HepG2 (cell line): Measurements from ENCODE around the gene LHB. TPM values are rescaled to one million over a fixed set of nuclear protein-coding genes. Genes with fewer than 3 reads are reported as not detected.

Experiments
- CHD2 ChIP-seq: IDR thresholded peaks from 2 replicates; pipeline ENCODE4 v1.6.1; 2011; ENCODE audit warnings: low read depth, low read length, improper control_type of control experiment
- E2F1 ChIP-seq: sonication (generic); formaldehyde crosslinking; IDR thresholded peaks from 2 replicates; pipeline ENCODE4 v1.5.0; 2020; ENCODE audit warnings: missing genetic modification reagents
- IRF1 ChIP-seq: sonication (generic); formaldehyde crosslinking; IDR thresholded peaks from 2 replicates; pipeline ENCODE4 v1.4.0; 2020; ENCODE audit warnings: low read depth, mild to moderate bottlenecking, missing genetic modification reagents
- MBD4 ChIP-seq: IDR thresholded peaks from 2 replicates; pipeline ENCODE4 v1.6.1; 2012; ENCODE audit warnings: low read length, inconsistent platforms, borderline replicate concordance
- MTF2 ChIP-seq: sonication (generic); formaldehyde crosslinking; IDR thresholded peaks from 2 replicates; pipeline ENCODE4 v1.5.0; 2020; ENCODE audit warnings: missing genetic modification reagents, borderline replicate concordance
- PRDM4 ChIP-seq: sonication (generic); formaldehyde crosslinking; IDR thresholded peaks from 2 replicates; pipeline ENCODE4 v1.9.0; 2021; ENCODE audit warnings: missing genetic modification reagents, borderline replicate concordance
- TBX3 ChIP-seq: fragments of 450-650 bp; IDR thresholded peaks from 2 replicates; pipeline ENCODE4 v1.6.1; 2017; ENCODE audit warnings: antibody characterized with exemption, mild to moderate bottlenecking, inconsistent platforms, borderline replicate concordance
- TOE1 ChIP-seq: sonication (generic); formaldehyde crosslinking; IDR thresholded peaks from 2 replicates; pipeline ENCODE4 v1.4.0; 2020; ENCODE audit warnings: mild to moderate bottlenecking, missing genetic modification reagents
- ZNF230 ChIP-seq: sonication (generic); formaldehyde crosslinking; IDR thresholded peaks from 2 replicates; pipeline ENCODE4 v1.4.0; 2020; ENCODE audit warnings: mild to moderate bottlenecking, missing genetic modification reagents
- ZNF282 ChIP-seq: fragments of 450-650 bp; IDR thresholded peaks from 2 replicates; pipeline ENCODE4 v1.6.1; 2018; ENCODE audit not compliant: partially characterized antibody
- ZNF343 ChIP-seq: sonication (generic); formaldehyde crosslinking; IDR thresholded peaks from 2 replicates; pipeline ENCODE4 v1.4.0; 2020; ENCODE audit warnings: mild to moderate bottlenecking, missing genetic modification reagents
- ZNF572 ChIP-seq: sonication (generic); formaldehyde crosslinking; IDR thresholded peaks from 2 replicates; pipeline ENCODE4 v1.5.1; 2020; ENCODE audit warnings: mild to moderate bottlenecking, missing genetic modification reagents
- ZNF790 ChIP-seq: sonication (generic); formaldehyde crosslinking; IDR thresholded peaks from 2 replicates; pipeline ENCODE4 v1.8.0; 2022; ENCODE audit warnings: missing genetic modification reagents, mild to moderate bottlenecking, borderline replicate concordance
- polyA plus RNA-seq, 8 experiments: library from polyadenylated mRNA; depleted of rRNA in 3 of 8; stranded (reverse) in 7 of 8; unstranded in 1 of 8; fragments of >200 nt; fragmentation: Illumina TruSeq in 4 of 8; extraction: Trizol in 4 of 8; gene quantifications; 2 replicates each; pipeline versions ENCODE4 v1.2.1 to v1.2.3, GENCODE V29; 2011 to 2016; ENCODE audit warnings: low read depth in 4 of 8, missing spikeins in 1 of 8, mixed read lengths in 1 of 8; ENCODE audit not compliant: insufficient read depth in 1 of 8
- total RNA-seq, 5 experiments: library from RNA; depleted of rRNA; stranded (reverse); fragments of >200 nt; fragmentation: Illumina TruSeq; extraction: Trizol; gene quantifications; 2 replicates each; pipeline ENCODE4 v1.2.3, GENCODE V29; 2016; ENCODE audit warnings: low read depth in 1 of 5
- TF ChIP-seq, protein P1 (sequence below): IDR thresholded peaks from 2 replicates; pipeline ENCODE4 v1.6.1; 2016
- TF ChIP-seq, protein P2 (sequence below): sonication (generic); formaldehyde crosslinking; IDR thresholded peaks from 2 replicates; pipeline ENCODE4 v1.5.0; 2020; ENCODE audit warnings: mild to moderate bottlenecking, missing genetic modification reagents
- TF ChIP-seq, protein P3 (sequence below): sonication (generic); formaldehyde crosslinking; conservative IDR thresholded peaks from 2 replicates; pipeline ENCODE4 v1.5.0; 2020; ENCODE audit warnings: missing genetic modification reagents
- TF ChIP-seq, protein P4 (sequence below): sonication (generic); formaldehyde crosslinking; IDR thresholded peaks from 2 replicates; pipeline ENCODE4 v1.8.0; 2022; ENCODE audit warnings: missing genetic modification reagents, low read depth, mild to moderate bottlenecking, borderline replicate concordance

The LHB gene
- total and polyA plus RNA-seq, 2 of the 13 experiments (the other 11 are each of a cell fraction or from before 2014, with no cell fraction given): not detected

- TF ChIP-seq PRDM4 (CRISPR knock-in tag) (no peak; the same call in 1 of the 2 replicates), MBD4 (no peak), ZNF282 (no peak), ZNF343 (CRISPR knock-in tag) (no peak), MTF2 (CRISPR knock-in tag) (no peak), TBX3 (peak; percentile 50; the same call in 1 of the 2 replicates), ZNF572 (CRISPR knock-in tag) (no peak), IRF1 (no peak), E2F1 (CRISPR knock-in tag) (peak; percentile 61; the same call in 1 of the 2 replicates), ZNF230 (CRISPR knock-in tag) (no peak), CHD2 (no peak), ZNF790 (no peak), TOE1 (CRISPR knock-in tag) (0 out of 2 replicates have a peak, but pooled peaks have one; percentile 37)
- TF ChIP-seq, protein P1, sequence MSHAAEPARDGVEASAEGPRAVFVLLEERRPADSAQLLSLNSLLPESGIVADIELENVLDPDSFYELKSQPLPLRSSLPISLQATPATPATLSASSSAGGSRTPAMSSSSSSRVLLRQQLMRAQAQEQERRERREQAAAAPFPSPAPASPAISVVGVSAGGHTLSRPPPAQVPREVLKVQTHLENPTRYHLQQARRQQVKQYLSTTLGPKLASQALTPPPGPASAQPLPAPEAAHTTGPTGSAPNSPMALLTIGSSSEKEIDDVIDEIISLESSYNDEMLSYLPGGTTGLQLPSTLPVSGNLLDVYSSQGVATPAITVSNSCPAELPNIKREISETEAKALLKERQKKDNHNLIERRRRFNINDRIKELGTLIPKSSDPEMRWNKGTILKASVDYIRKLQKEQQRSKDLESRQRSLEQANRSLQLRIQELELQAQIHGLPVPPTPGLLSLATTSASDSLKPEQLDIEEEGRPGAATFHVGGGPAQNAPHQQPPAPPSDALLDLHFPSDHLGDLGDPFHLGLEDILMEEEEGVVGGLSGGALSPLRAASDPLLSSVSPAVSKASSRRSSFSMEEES (CRISPR knock-in tag): peak; percentile 43; the same call in 1 of the 2 replicates
- TF ChIP-seq, protein P2, sequence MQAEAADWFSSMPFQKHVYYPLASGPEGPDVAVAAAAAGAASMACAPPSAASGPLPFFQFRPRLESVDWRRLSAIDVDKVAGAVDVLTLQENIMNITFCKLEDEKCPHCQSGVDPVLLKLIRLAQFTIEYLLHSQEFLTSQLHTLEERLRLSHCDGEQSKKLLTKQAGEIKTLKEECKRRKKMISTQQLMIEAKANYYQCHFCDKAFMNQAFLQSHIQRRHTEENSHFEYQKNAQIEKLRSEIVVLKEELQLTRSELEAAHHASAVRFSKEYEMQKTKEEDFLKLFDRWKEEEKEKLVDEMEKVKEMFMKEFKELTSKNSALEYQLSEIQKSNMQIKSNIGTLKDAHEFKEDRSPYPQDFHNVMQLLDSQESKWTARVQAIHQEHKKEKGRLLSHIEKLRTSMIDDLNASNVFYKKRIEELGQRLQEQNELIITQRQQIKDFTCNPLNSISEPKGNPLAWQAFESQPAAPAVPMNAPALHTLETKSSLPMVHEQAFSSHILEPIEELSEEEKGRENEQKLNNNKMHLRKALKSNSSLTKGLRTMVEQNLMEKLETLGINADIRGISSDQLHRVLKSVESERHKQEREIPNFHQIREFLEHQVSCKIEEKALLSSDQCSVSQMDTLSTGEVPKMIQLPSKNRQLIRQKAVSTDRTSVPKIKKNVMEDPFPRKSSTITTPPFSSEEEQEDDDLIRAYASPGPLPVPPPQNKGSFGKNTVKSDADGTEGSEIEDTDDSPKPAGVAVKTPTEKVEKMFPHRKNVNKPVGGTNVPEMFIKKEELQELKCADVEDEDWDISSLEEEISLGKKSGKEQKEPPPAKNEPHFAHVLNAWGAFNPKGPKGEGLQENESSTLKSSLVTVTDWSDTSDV: no peak
- TF ChIP-seq, protein P3, sequence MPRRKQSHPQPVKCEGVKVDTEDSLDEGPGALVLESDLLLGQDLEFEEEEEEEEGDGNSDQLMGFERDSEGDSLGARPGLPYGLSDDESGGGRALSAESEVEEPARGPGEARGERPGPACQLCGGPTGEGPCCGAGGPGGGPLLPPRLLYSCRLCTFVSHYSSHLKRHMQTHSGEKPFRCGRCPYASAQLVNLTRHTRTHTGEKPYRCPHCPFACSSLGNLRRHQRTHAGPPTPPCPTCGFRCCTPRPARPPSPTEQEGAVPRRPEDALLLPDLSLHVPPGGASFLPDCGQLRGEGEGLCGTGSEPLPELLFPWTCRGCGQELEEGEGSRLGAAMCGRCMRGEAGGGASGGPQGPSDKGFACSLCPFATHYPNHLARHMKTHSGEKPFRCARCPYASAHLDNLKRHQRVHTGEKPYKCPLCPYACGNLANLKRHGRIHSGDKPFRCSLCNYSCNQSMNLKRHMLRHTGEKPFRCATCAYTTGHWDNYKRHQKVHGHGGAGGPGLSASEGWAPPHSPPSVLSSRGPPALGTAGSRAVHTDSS: no peak
- TF ChIP-seq, protein P4, sequence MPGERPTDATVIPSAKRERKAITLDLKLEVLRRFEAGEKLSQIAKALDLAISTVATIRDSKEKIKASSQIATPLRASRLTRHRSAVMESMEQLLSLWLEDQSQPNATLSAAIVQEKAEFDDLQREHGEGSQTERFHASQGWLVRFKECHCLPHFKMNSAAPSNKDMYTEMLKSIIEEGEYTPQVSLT (CRISPR knock-in tag): no peak
Measured at GRCh38 chr19:48993175-48994034, 23.5 kb downstream of the LHB start, which contains the start of the genes GYS1 and RUVBL2 (continued).
